ENCODE measurements around the gene MOB1A. TPM values are rescaled to one million over a fixed set of nuclear protein-coding genes. Genes with fewer than 3 reads are reported as not detected.
"Not testable (repeated sequence)": the region's sequence is repeated elsewhere in the genome, so short reads cannot be mapped to it uniquely, and the experiment has no call there.

The MOB1A gene
- total RNA-seq, 1 donor from 2014 or later: 60.5 TPM

DNA sequence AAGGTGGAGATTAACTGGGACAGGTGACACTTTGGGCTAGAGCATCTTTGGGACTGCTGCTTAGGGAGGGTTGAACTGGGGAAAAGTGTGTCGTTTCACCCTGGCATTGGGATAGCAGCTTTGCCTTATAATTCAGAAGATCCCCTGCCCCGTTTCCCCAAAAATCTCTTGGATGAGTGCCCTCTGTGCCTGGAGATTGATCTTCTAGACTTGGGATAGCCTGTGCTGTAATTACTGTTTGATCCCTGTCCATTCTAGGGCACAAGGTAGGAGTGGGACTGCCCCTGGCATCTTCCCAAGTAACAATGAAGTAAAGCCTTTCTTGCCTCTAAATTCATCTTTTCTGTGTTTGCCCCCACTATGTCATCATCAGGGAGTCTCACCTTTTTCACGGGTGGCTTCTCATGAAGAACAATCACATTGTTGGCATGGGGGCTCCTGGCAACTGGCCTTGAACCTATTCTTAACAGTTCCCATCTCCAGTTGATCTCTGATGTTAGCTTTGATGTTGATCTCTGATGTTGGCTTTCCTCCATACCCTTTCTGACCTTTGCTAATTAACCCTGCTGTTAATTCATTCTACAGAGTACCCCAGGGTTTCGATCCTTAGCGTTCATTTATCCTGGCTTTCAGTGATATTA is 41.3 kb upstream of the MOB1A start:
- DNase-seq: no peak
- Mint-ChIP-seq H3K9me3 (ENCODE audit: unreplicated experiment) (peaks cover 1% of the 10 kb centered on the region), H3K4me1 (ENCODE audit: low read depth, unreplicated experiment) (peaks cover 3% of the 10 kb centered on the region), H3K27me3 (ENCODE audit: unreplicated experiment) (no peaks in the 10 kb centered on the region), H3K4me3 (ENCODE audit: unreplicated experiment) (no peak overlapping the region), H3K27ac (ENCODE audit: unreplicated experiment) (no peak overlapping the region), H3K36me3 (ENCODE audit: unreplicated experiment) (no peaks in the 10 kb centered on the region)
- TF ChIP-seq, protein P1, sequence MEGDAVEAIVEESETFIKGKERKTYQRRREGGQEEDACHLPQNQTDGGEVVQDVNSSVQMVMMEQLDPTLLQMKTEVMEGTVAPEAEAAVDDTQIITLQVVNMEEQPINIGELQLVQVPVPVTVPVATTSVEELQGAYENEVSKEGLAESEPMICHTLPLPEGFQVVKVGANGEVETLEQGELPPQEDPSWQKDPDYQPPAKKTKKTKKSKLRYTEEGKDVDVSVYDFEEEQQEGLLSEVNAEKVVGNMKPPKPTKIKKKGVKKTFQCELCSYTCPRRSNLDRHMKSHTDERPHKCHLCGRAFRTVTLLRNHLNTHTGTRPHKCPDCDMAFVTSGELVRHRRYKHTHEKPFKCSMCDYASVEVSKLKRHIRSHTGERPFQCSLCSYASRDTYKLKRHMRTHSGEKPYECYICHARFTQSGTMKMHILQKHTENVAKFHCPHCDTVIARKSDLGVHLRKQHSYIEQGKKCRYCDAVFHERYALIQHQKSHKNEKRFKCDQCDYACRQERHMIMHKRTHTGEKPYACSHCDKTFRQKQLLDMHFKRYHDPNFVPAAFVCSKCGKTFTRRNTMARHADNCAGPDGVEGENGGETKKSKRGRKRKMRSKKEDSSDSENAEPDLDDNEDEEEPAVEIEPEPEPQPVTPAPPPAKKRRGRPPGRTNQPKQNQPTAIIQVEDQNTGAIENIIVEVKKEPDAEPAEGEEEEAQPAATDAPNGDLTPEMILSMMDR (IDR thresholded peaks at IDR 0.05; ENCODE audit: partially characterized antibody, unreplicated experiment): no peak

DNA sequence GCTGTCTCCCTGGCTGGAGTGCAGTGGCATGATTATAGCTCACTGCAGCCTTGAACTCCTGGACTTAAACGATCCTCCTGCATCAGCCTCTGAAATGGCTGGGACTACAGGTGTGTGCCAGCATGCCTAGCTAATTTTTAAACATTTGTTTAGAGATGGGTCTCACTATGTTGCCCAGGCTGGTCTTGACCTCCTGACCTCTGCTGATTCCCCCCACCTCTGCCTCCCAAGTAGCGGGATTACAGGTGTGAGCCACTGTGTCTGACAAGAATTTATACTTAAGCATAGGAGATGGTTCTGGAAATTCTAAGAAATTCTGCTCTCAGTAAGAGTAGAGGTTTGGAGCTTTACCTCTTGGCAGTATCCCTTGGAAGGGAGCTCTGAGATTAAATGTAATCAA is 38.0 kb upstream of the MOB1A start:
- no peaks in the 10 kb centered on the region for H3K4me1 Mint-ChIP-seq (ENCODE audit: low read depth, unreplicated experiment)
- H3K36me3 Mint-ChIP-seq (ENCODE audit: unreplicated experiment): peaks cover 1% of the 10 kb centered on the region
- no peak overlapping the region for H3K4me3 Mint-ChIP-seq (ENCODE audit: unreplicated experiment)
- no peaks in the 10 kb centered on the region for H3K27me3 Mint-ChIP-seq (ENCODE audit: unreplicated experiment)
- H3K9me3 Mint-ChIP-seq (ENCODE audit: unreplicated experiment): no peaks in the 10 kb centered on the region
- TF ChIP-seq, protein P1 (IDR thresholded peaks at IDR 0.05; ENCODE audit: partially characterized antibody, unreplicated experiment): no peak
- DNase-seq: no peak
- no peak overlapping the region for H3K27ac Mint-ChIP-seq (ENCODE audit: unreplicated experiment)

DNA sequence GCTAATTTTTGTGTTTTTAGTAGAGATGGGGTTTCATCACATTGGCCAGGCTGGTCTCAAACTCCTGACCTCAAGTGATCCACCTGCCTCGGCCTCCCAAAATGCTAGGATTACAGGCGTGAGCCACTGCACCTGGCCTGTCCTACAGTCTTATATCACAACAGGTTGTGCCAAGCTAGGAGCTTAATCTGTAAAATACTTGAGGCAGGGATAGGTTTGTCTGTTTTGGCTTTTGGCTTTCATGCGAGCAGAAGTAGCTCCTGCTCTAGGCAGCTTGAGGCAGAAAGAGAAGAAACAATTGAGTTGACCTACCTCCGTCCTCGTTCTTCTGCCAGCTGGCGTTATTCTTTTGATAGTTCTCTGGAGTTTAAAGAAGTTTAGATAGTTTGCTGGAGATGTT is 37.1 kb upstream of the MOB1A start:
- not testable (repeated sequence) for H3K9me3 Mint-ChIP-seq (ENCODE audit: unreplicated experiment); DNase-seq; H3K4me3 Mint-ChIP-seq (ENCODE audit: unreplicated experiment); H3K27ac Mint-ChIP-seq (ENCODE audit: unreplicated experiment); H3K27me3 Mint-ChIP-seq (ENCODE audit: unreplicated experiment); H3K4me1 Mint-ChIP-seq (ENCODE audit: low read depth, unreplicated experiment); H3K36me3 Mint-ChIP-seq (ENCODE audit: unreplicated experiment)

DNA sequence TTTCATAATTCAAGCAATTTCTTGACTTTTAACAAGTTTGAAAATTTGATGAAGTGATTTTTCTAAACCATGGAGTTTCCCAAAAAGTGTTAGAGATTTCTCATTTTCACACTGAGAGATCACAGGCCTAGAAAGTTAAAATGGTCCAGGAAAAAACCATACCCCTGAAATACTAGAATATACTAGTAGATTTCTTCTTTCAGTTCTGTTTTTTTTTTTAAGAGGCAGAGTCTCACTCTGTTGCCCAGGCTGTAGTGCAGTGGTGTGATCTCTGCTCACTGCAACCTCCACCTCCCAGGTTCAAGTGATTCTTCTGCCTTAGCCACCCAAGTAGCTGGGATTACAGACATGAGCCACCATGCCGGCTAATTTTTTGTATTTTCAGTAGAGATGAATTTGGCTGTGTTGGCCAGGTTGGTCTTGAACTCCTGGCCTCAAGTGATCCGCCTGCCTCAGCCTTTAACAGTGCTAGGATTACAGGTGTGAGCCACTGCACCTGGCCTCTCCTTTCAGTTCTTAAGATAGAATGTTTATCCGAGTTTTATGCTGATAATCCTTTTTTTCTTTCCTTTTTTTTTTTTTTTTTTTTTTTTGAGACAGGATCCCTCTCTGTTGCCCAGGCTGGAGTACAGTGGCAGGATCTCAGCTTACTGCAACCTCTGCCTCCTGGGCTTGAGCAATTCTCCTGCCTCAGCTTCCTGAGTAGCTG is 34.2 kb upstream of the MOB1A start:
- peaks cover 4% of the 10 kb centered on the region for H3K36me3 Mint-ChIP-seq (ENCODE audit: unreplicated experiment)

DNA sequence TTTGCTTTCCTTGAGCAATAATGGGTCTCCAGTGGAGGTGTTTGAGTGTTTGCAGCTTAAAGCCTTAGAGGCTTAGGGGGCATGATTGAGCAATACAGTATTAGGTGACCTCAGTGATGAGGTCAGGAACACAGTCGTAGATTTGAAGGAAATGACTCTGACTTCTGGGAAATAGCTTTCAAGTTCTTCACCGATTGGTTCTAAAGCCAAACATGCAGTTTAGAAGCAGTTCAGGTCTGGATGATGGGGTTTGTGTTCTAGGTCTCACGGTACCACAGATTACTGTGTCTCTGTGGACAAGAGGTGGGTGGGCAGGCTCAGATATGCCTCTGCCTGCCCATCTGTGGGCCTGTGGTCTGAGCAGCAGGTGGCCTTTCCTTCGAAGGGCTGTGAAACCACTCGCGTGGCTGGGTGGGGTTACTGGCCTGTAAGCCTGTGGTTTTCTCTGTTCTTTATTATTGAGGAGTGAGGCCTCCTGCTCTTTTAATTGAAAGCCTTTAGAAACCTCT is 27.6 kb upstream of the MOB1A start:
- H3K4me1 Mint-ChIP-seq (ENCODE audit: low read depth, unreplicated experiment): peaks cover 14% of the 10 kb centered on the region
- peak; percentile 35 for DNase-seq
- no peaks in the 10 kb centered on the region for H3K36me3 Mint-ChIP-seq (ENCODE audit: unreplicated experiment)
- peak overlapping the region; percentile 76 for H3K27ac Mint-ChIP-seq (ENCODE audit: unreplicated experiment)
- H3K4me3 Mint-ChIP-seq (ENCODE audit: unreplicated experiment): no peak overlapping the region
- TF ChIP-seq, protein P1 (IDR thresholded peaks at IDR 0.05; ENCODE audit: partially characterized antibody, unreplicated experiment): no peak
- H3K27me3 Mint-ChIP-seq (ENCODE audit: unreplicated experiment): peaks cover 5% of the 10 kb centered on the region
- no peaks in the 10 kb centered on the region for H3K9me3 Mint-ChIP-seq (ENCODE audit: unreplicated experiment)

More for the DNA sequence above, 34.2 kb upstream of the MOB1A start:
- TF ChIP-seq, protein P1 (IDR thresholded peaks at IDR 0.05; ENCODE audit: partially characterized antibody, unreplicated experiment): no peak
- no peak overlapping the region for H3K27ac Mint-ChIP-seq (ENCODE audit: unreplicated experiment)
- no peak for DNase-seq
- H3K9me3 Mint-ChIP-seq (ENCODE audit: unreplicated experiment): no peaks in the 10 kb centered on the region
- no peak overlapping the region for H3K4me3 Mint-ChIP-seq (ENCODE audit: unreplicated experiment)
- no peaks in the 10 kb centered on the region for H3K4me1 Mint-ChIP-seq (ENCODE audit: low read depth, unreplicated experiment)
- peaks cover 1% of the 10 kb centered on the region for H3K27me3 Mint-ChIP-seq (ENCODE audit: unreplicated experiment)
